ENCODE results near the gene MLH3. TPM values are rescaled to one million over a fixed set of nuclear protein-coding genes. Genes with fewer than 3 reads are reported as not detected.
"Not testable (repeated sequence)": the region's sequence is repeated elsewhere in the genome, so short reads cannot be mapped to it uniquely, and the experiment has no call there.

The MLH3 gene
- total RNA-seq, 4 donors from 2014 or later = 16.4 to 83.4 (median 50.1) TPM

DNA sequence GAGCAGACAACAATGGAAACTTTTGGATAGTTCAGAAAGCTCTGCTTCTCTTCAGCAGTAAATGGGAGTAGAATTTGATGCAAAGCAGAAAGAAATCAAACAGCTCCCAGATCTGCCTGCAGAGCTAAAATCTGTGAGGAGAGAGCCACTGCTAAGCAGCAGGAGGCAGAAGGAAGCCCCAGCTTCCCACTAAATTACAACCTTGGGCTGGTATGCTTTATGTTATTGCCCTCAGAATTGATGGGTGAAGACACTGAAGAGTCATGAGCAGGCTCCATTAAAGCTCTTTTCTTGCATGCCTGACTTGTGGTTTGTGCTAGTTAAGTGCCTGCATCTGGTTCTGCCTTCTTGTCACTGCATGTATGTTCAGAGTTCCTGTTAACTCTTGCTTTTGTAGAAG is 26.5 kb upstream of the MLH3 start:
- H3K9me3 ChIP-seq = no peaks in the 10 kb centered on the region
- intact Hi-C loops (cut with DNase I; ENCODE audit: low total_unique reads) = no loop called here
- H3K27ac ChIP-seq = no peak overlapping the region
- TF ChIP-seq, protein P1, sequence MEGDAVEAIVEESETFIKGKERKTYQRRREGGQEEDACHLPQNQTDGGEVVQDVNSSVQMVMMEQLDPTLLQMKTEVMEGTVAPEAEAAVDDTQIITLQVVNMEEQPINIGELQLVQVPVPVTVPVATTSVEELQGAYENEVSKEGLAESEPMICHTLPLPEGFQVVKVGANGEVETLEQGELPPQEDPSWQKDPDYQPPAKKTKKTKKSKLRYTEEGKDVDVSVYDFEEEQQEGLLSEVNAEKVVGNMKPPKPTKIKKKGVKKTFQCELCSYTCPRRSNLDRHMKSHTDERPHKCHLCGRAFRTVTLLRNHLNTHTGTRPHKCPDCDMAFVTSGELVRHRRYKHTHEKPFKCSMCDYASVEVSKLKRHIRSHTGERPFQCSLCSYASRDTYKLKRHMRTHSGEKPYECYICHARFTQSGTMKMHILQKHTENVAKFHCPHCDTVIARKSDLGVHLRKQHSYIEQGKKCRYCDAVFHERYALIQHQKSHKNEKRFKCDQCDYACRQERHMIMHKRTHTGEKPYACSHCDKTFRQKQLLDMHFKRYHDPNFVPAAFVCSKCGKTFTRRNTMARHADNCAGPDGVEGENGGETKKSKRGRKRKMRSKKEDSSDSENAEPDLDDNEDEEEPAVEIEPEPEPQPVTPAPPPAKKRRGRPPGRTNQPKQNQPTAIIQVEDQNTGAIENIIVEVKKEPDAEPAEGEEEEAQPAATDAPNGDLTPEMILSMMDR (IDR thresholded peaks at IDR 0.05) = no peak
- no peak for TF ChIP-seq POLR2A (IDR thresholded peaks at IDR 0.05)
- no peaks in the 10 kb centered on the region for H3K27me3 ChIP-seq
- H3K4me3 ChIP-seq = no peak overlapping the region
- H3K36me3 ChIP-seq = no peaks in the 10 kb centered on the region
- no peak for DNase-seq
- no peaks in the 10 kb centered on the region for H3K4me1 ChIP-seq

DNA sequence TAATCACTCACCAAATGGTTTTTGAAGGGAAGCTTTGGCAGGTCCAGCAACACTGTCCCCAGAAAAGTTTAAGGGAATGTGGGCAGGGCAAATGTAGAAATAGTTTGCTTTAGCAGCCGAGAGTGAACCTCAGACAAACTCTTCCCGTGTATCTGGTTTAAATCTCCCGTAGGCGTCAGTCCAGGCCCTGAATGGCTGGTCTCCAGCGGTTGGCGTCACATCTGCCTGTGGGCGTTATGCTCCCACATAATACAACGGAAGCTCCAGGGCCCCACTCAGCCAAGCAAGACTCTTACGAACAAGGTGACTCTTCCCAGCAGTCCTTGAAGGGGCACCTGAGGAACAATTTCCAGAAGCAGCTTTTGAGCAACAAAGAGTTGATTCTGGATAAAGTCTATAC is 19.1 kb upstream of the MLH3 start:
- Histone ChIP-seq H3K9me3 (no peaks in the 10 kb centered on the region), H3K27ac (peak overlapping the region; percentile 86), H3K36me3 (no peaks in the 10 kb centered on the region), H3K4me3 (no peak overlapping the region), H3K27me3 (no peaks in the 10 kb centered on the region), H3K4me1 (no peaks in the 10 kb centered on the region)
- intact Hi-C loops (cut with DNase I; ENCODE audit: low total_unique reads) = no loop called here
- TF ChIP-seq, protein P1 (IDR thresholded peaks at IDR 0.05) = no peak
- no peak for TF ChIP-seq POLR2A (IDR thresholded peaks at IDR 0.05)
- peak; percentile 63 to 84 for DNase-seq

DNA sequence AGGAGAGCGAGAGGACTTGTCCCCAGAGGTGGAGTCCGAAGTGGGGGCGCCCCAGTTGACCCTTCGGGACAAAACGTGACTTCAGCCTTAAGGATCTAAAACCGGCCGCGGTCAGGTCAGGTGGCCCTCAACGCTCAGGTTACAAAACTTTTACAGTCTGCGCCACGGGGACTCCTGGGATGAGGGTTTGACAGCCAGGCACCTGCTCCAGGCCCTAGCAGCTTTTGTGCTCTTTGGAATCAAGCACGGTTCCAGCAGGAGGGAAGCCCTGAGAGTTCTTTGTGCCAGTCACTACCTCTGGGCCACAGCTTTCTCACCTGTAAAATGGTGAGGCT is 18.5 kb upstream of the MLH3 start:
- intact Hi-C loops (cut with DNase I; ENCODE audit: low total_unique reads) = no loop called here
- H3K9me3 ChIP-seq = no peaks in the 10 kb centered on the region
- no peaks in the 10 kb centered on the region for H3K4me1 ChIP-seq
- no peak for TF ChIP-seq POLR2A (IDR thresholded peaks at IDR 0.05)
- TF ChIP-seq, protein P1 (IDR thresholded peaks at IDR 0.05) = no peak
- H3K36me3 ChIP-seq = no peaks in the 10 kb centered on the region
- peak overlapping the region; percentile 40 to 49 for H3K4me3 ChIP-seq
- peak overlapping the region; percentile 86 for H3K27ac ChIP-seq
- DNase-seq = no peak
- H3K27me3 ChIP-seq = no peaks in the 10 kb centered on the region

DNA sequence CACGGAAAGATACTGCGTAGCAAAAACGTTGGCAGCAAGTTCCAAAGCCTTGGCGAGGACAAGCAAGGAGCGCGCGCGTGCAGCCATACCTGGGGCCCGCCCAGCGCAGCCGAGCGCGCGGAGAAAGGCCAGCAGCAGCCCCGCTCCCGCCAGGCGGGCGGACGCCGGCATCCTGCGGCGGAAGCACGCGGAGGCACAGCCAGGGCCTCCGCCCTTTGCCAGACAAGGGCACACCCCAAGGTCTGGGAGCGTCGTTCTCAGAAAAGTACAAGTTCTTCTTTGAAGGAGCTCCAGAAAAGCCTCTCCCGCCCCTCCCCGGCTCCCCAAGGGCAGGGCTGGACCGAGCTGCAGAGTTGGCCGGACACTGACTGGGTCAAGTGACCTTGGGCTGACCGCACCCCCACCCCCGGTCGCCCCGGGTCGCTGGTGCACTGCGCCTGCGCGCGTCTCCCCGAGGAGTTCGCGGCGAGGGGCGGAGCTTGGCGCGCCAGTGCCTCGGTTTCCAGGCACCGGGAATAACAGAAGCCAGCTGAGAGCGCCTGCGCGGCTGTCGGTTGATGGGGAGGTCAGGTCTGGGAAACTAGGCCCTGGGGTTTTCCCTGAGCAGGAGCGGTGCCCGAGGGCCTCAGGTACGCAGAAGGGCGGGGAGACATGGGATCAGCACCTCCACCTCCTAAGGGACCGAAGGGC is 18.0 kb upstream of the MLH3 start, which contains the start of gene ZC2HC1C:
ZC2HC1C (plus strand) TSS at position 521 of the 690 bp plus-strand sequence. CDS start 933 bp downstream, outside the sequence.
- Histone ChIP-seq H3K36me3 (no peaks in the 10 kb centered on the region), H3K27ac (peak within 1 kb of the TSS; percentile 86), H3K27me3 (no peaks in the 10 kb centered on the region), H3K4me3 (peak within 1 kb of the TSS; percentile 40 to 49), H3K4me1 (no peaks in the 10 kb centered on the region), H3K9me3 (no peaks in the 10 kb centered on the region)
- peak; percentile 95 to 98 for DNase-seq
- intact Hi-C loops (cut with DNase I; ENCODE audit: low total_unique reads) = no loop called here
- TF ChIP-seq, protein P1 (IDR thresholded peaks at IDR 0.05) = peak in 1 of 4 experiments; percentile 22
- peak; percentile 26 to 62 for TF ChIP-seq POLR2A (IDR thresholded peaks at IDR 0.05)

DNA sequence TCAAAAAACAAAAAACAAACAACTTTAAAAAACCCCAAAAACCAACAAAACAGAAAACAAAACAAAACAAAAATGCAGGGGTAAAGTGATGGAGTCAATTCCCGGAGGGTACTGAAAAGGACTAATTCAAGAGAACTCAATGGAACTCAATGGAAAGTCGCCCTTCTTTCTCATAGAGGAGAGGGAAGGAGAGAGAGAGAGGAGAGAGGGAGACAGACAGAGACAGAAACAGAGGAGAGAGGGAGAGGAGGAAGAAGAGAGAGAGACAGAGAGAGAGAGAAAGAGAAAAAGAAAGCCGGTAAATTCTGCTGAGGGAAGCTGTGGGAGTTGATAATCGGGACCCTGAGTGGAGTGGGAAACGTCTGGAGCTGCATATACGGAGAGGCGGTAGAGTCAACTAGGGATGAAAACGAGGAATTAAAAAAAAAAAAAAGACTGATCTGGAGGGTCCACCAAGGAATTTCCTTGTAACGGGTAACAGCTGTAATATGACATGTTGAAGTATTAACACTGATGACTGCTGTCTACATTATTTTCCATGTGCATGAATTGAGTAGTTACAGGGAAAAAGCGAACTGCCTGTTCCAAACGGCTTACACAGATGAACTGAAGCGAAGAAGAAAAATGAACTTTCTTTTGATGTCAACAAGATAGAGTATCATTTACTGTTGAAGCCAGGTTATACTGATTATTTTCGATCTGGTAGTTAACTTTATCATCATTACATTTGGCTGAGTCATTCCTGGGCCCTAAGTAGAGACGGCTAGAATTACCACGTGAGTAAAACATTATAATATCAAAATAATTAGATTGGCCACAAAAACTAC is 17.2 kb upstream of the MLH3 start:
- Histone ChIP-seq H3K36me3 (no peaks in the 10 kb centered on the region), H3K27ac (peak overlapping the region; percentile 86), H3K4me3 (peak overlapping the region; percentile 40 to 49), H3K4me1 (no peaks in the 10 kb centered on the region), H3K9me3 (no peaks in the 10 kb centered on the region), H3K27me3 (no peaks in the 10 kb centered on the region)
- no peak for DNase-seq
- TF ChIP-seq, protein P1 (IDR thresholded peaks at IDR 0.05) = no peak
- no peak for TF ChIP-seq POLR2A (IDR thresholded peaks at IDR 0.05)
- intact Hi-C loops (cut with DNase I; ENCODE audit: low total_unique reads) = no loop called here

DNA sequence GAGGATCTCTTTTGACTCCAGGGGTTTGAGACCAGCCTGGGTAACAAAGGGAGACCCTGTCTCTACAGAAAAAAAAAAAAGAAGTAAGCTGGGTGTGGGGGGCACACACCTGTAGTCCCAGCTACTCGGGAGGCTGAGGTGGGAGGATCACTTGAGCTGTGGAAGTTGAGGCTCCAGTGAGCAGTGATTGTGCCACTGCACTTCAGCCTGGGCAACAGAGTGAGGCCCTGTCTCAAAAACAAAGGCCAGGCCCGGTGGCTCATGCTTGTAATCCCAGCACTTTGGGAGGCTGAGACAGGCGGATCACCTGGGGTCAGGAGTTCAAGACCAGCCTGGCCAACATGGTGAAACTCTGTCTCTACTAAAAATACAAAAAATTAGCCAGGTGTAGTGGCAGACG is 16.5 kb upstream of the MLH3 start:
- H3K4me1 ChIP-seq; H3K4me3 ChIP-seq; H3K27me3 ChIP-seq; H3K36me3 ChIP-seq; DNase-seq; H3K9me3 ChIP-seq; intact Hi-C loops (cut with DNase I; ENCODE audit: low total_unique reads): not testable (repeated sequence)
- H3K27ac ChIP-seq = peak overlapping the region; percentile 86
